SU-DHL-6 (cell line): ENCODE measurements around the gene MEIS2.

Source experiments
- H2AFZ ChIP-seq: fragments of 200-600 bp; sonication (generic); 2 replicates; pipeline ENCODE4 v1.6.1; 2014; ENCODE audit warnings: low read depth, mild to moderate bottlenecking, moderate library complexity, mixed read lengths, antibody characterized with exemption, low read length; ENCODE audit not compliant: severe bottlenecking
- H3F3A ChIP-seq: fragments of 200-600 bp; shearing (Covaris generic); 2 replicates; pipeline ENCODE4 v1.6.0; 2016; ENCODE audit warnings: antibody characterized with exemption, mild to moderate bottlenecking; ENCODE audit not compliant: insufficient read depth
- H3K27ac ChIP-seq: fragments of 200-600 bp; sonication (generic); 2 replicates; pipeline ENCODE4 v1.5.1; 2016; ENCODE audit warnings: low read depth, mild to moderate bottlenecking, low read length, moderate library complexity, mixed read lengths
- H3K27me3 ChIP-seq: fragments of 200-600 bp; sonication (generic), shearing (Covaris generic); 2 replicates; pipeline ENCODE4 v1.6.0; 2014; ENCODE audit warnings: mild to moderate bottlenecking, low read length
- H3K36me3 ChIP-seq: fragments of 200-600 bp; sonication (generic); 2 replicates; pipeline ENCODE4 v1.6.1; 2014; ENCODE audit warnings: mild to moderate bottlenecking, low read length, mixed read lengths
- H3K4me2 ChIP-seq: fragments of 300-600, 200-600 bp; shearing (Covaris generic), sonication (generic); 2 replicates; pipeline ENCODE4 v1.6.0; 2014; ENCODE audit warnings: low read length, low read depth, mild to moderate bottlenecking; ENCODE audit not compliant: poor library complexity, severe bottlenecking
- H3K4me3 ChIP-seq: fragments of 200-600 bp; sonication (generic); 2 replicates; pipeline ENCODE4 v1.5.1; 2014; ENCODE audit warnings: antibody characterized with exemption, low read length, mild to moderate bottlenecking, mixed read lengths; ENCODE audit not compliant: insufficient read depth, poor library complexity, severe bottlenecking
- H3K79me2 ChIP-seq: fragments of 200-600 bp; sonication (generic); 2 replicates; pipeline ENCODE4 v1.6.1; 2014; ENCODE audit warnings: mild to moderate bottlenecking, low read length, moderate library complexity; ENCODE audit not compliant: insufficient read depth
- H3K9ac ChIP-seq: fragments of 200-600 bp; sonication (generic); 2 replicates; pipeline ENCODE4 v1.7.0; 2014; ENCODE audit warnings: mild to moderate bottlenecking, low read length
- H3K9me2 ChIP-seq: fragments of 200-600 bp; sonication (generic); replicated peaks from 2 replicates; pipeline ENCODE4 v1.6.1; 2014; ENCODE audit warnings: low read length; ENCODE audit not compliant: insufficient read depth
- H3K9me3 ChIP-seq: fragments of 200-600 bp; sonication (generic); 2 replicates; pipeline ENCODE4 v1.6.1; 2014; ENCODE audit warnings: low read length, mixed read lengths; ENCODE audit not compliant: insufficient read depth
- H4K20me1 ChIP-seq: fragments of 200-600 bp; sonication (generic); 2 replicates; pipeline ENCODE4 v1.6.1; 2014; ENCODE audit warnings: low read depth, mild to moderate bottlenecking, antibody characterized with exemption, low read length, moderate library complexity, mixed read lengths
- CTCF ChIP-seq: fragments of 200-600 bp; sonication (generic); IDR thresholded peaks from one replicate; pipeline ENCODE4 v1.5.1; 2017; ENCODE audit warnings: antibody characterized with exemption, mild to moderate bottlenecking, low read length, moderate library complexity; ENCODE audit not compliant: insufficient read depth, poor library complexity, severe bottlenecking
- EZH2phosphoT487 ChIP-seq: fragments of 200-600 bp; sonication (generic), shearing (Covaris generic); conservative IDR thresholded peaks from 2 replicates; pipeline ENCODE4 v1.6.1; 2018; ENCODE audit warnings: mild to moderate bottlenecking, antibody characterized with exemption, low read length, moderate library complexity, mixed read lengths

MEIS2 gene

GRCh38 chr15:36996121-36996520 is 104.2 kb downstream of the MEIS2 start:
- Histone ChIP-seq H3K9me2 (no peaks in the 10 kb centered on the region), H3K27ac (no peak overlapping the region), H3K79me2 (no peaks in the 10 kb centered on the region)

GRCh38 chr15:36994790-36995189 is 105.6 kb downstream of the MEIS2 start:
- no peaks in the 10 kb centered on the region for H3K9me2 ChIP-seq
- TF ChIP-seq EZH2phosphoT487: no peak
- TF ChIP-seq CTCF: no peak
- no peaks in the 10 kb centered on the region for H3K27me3 ChIP-seq
- H3K4me2 ChIP-seq: no peak overlapping the region
- no peaks in the 10 kb centered on the region for H3K79me2 ChIP-seq
- no peak overlapping the region for H3K4me3 ChIP-seq
- no peak overlapping the region for H2AFZ ChIP-seq
- no peak overlapping the region for H3K27ac ChIP-seq
- no peaks in the 10 kb centered on the region for H3K9me3 ChIP-seq
- peaks cover 4% of the 10 kb centered on the region; the same call in 1 of the 2 replicates for H3K36me3 ChIP-seq
- no peak overlapping the region for H3K9ac ChIP-seq
- peaks cover 8% of the 10 kb centered on the region; the same call in 1 of the 2 replicates for H3F3A ChIP-seq
- no peaks in the 10 kb centered on the region for H4K20me1 ChIP-seq

More at GRCh38 chr15:36996121-36996520, 104.2 kb downstream of the MEIS2 start:
- no peak for TF ChIP-seq EZH2phosphoT487
- no peak for TF ChIP-seq CTCF
- Histone ChIP-seq H3K9me3 (no peaks in the 10 kb centered on the region), H3K4me3 (no peak overlapping the region), H3K4me2 (no peak overlapping the region), H3K27me3 (no peaks in the 10 kb centered on the region), H3K9ac (no peak overlapping the region), H3F3A (peaks cover 8% of the 10 kb centered on the region), H3K36me3 (no peaks in the 10 kb centered on the region), H4K20me1 (no peaks in the 10 kb centered on the region), H2AFZ (no peak overlapping the region)

- Histone ChIP-seq H3K27ac (no peak overlapping the region), H2AFZ (no peak overlapping the region), H4K20me1 (no peaks in the 10 kb centered on the region), H3K79me2 (no peaks in the 10 kb centered on the region), H3K4me3 (no peak overlapping the region), H3K9ac (no peak overlapping the region), H3K9me2 (no peaks in the 10 kb centered on the region), H3K4me2 (no peak overlapping the region), H3K27me3 (no peaks in the 10 kb centered on the region), H3F3A (peaks cover 8% of the 10 kb centered on the region; the same call in 1 of the 2 replicates), H3K36me3 (peaks cover 4% of the 10 kb centered on the region; the same call in 1 of the 2 replicates), H3K9me3 (no peaks in the 10 kb centered on the region)
- no peak for TF ChIP-seq EZH2phosphoT487
- TF ChIP-seq CTCF: no peak
Measured at GRCh38 chr15:36992454-36992853, 107.9 kb downstream of the MEIS2 start.
